ENCODE results near the gene CDCA7.
A peak's percentile ranks its signal among the peaks of the same experiment; 100 is the strongest.
"Not testable (repeated sequence)": the region's sequence is repeated elsewhere in the genome, so short reads cannot be mapped to it uniquely, and the experiment has no call there.

Gene CDCA7

DNA sequence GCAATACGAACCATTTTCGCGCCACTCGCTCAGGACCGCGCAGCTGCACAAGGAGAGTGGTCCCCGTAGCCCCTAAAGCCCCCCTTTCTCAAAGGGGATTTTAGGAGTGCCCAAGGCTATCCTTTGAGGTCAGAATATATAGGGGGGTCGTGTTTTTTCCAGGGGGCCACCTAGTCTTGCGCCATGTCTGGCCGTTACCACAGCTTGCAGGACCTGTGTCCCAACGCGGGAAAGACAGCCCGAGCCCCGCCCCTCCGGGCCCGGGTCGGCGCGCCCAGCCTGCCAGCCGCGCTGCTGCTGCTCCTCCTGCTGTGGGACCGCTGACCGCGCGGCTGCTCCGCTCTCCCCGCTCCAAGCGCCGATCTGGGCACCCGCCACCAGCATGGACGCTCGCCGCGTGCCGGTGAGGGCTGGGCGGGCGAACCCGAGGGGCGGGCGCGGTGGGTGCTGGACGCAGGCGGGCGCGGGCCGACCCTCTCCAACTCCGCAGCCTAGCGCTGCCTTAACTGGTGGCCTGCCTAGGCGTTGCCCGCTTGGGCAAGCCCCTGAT lies at the start of gene CDCA7:
TSS of gene CDCA7 (plus strand) at position 291 of the 550 bp plus-strand sequence. CDS start at position 383, 92 bp downstream.
- DNase-seq, result peak; percentile 85

DNA sequence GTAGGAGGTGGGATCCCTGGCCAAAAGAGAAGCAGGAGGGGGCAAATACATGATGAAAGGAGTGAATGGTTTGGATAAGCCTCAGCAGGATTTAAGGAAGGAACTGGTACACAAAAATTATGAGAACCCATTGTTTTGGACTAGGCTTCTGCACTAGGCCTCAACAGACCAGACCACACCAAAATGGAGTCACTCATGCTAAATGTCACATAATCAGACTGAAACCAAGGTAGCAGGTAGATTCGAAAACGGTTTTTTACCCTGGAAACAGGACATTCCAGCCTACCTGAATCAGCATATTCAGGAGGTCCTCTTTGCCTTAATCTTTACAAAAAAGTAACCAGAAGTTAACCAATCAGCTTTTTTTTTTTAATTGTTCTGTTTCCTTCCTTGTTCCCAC lies 49.4 kb upstream of the CDCA7 start:
- no peak for DNase-seq

DNA sequence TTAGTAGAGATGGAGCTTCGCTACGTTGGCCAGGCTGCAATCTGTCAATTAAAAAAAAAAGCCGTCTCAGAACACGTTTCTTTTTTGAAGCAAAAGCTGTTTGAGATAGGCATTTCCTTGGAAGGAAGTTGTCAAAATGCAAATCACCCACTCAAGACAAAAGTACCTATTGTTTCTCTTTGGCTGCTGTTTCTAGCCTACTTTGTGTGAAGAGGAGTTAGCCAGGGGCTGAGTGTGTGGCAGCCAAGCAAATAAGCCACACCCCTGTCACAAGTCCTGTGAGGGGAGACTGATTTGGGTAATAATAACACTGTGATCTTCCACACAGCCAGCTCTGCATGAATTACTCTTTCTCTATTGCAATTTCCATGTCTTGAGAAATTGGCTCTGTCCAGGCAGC lies 47.4 kb upstream of the CDCA7 start:
- no peak for DNase-seq

DNA sequence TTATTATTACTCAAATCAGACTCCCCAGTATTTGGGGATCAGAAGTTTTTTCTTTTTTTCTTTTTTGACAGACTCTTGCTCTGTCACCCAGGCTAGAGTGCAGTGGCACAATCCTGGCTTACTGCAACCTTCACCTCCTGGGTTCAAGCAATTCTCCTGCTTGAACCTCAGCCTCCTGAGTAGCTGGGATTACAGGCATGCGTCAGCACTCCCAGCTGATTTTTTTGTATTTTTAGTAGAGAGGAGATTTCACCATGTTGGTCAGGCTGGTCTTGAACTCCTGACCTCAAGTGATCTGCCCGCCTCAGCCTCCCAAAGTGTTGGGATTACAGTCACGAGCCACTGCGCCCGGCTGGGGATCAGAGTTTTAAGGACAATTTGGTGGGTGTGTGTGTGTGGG lies 45.3 kb upstream of the CDCA7 start:
- not testable (repeated sequence) for DNase-seq

DNA sequence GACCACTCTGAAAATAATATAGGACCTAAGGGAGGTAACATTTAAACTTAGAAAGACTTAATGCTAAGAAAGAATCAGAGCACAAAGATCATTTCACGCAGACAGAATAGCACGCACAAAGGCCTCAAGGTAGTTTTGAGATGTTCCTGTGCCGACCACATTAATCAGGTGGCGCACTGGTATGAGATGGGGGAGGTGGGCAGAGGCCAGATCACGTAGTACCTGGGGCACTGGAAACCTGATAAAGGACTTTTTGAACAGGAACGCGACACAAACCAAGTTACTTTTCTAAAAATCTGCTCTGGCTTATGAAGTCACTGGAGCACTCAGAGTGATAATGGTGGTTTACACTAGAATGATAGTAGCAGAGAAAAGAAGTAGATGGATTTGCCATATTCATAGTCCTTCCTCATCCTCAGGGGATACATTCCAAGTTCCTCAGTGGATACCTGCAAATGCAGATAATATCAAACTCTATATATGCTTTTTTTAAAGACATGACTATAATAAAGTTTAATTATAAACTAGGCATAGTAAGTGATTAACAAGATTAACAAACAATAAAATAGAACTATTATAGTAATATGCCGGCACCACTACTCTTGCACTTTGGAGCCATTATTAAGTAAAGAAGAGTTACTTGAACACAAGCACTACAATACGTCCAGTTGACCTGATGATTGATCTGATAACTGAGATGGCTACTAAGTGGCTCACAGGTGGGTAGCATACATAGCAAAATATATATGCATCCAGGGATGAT lies 42.6 kb upstream of the CDCA7 start:
- no peak for DNase-seq

DNA sequence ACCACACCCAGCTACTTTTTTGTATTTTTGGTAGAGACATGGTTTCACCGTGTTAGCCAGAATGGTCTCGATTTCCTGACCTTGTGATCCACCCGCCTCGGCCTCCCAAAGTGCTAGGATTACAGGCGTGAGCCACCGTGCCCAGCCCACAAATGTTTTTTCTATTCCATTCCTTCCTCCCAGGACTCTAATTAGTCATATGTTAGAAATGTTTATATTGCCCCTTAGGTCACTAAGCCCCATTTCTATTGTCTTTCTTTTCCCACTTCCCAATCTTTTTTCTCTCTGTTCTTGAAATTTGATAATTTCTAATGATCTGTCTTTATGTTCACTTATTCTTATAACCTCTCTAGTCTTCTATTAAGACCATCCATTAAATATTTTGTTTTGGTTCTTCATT lies 31.3 kb upstream of the CDCA7 start:
- DNase-seq, result no peak

DNA sequence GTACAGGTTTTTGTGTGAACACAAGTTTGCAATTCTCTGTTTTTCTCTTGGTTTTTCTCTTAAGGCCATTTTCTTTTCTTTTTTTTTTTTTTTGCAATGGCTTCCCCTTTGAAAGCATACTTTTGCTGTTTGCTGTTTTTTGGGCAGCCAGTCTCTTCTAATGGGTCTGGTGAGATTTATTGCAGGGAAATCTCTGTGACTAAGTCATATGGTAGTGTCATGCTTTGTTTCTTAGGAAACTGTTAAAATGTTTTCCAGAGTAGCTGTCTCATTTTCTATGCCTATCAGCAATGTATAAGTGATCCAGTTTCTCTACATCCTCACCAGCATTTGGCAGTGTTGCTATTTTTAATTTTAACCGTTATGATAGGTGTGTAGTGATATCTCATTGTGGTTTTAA lies 27.9 kb upstream of the CDCA7 start:
- no peak for DNase-seq

DNA sequence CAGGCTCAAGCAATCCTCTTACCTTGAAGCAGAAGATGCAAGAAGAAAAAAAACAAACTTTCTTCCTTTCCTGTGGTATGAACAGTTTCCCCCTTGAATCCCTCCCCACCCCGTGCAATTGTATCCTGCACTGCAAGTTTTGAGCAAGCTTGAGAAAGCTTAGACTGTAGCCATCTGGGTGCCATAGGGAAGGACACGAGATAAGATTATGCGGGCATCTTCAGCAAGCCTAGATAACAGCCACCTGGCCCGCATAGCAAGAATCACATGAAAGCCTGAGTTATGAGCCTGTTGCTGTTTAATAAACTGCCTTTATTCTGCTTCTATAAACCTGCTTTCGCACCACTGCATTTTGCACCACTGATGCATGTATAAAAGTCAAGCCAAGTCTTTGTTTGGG lies 27.3 kb upstream of the CDCA7 start:
- no peak for DNase-seq

DNA sequence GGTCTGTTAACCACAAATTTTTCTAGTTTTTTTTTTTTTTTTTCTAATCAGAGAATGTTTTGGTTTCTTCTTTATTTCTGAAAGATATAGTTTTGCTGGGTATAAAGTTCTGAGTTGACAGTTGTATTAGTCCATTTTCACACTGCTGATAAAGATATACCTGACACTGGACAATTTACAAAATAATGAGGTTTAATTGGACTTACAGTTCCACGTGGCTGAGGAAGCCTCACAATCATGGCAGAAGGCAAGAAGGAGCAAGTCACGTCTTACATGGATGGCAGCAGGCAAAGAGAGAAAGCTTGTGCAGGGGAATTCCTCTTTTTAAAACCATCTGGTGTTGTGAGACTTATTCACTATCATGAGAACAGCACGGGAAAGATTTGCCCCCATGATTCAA lies 21.7 kb upstream of the CDCA7 start:
- DNase-seq, result not testable (repeated sequence)

DNA sequence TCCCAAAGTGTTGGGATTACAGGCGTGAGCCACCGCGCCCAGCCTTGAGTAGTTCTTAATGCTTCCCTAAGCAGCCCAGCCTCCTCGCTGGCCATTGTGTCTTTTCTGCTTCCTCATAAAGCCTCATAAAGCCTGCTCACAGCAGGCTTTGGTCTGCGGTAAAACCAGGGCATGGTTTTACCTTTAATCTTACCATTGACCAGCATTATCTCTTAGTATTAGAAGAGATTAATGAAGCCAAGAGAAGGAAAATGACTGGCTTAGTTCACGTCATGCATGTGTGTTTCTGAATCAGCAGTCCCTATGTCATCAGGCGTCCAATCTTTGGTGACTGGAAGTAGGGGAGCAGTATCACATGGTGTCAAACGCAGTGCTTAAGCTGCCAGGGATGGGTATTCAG lies 14.9 kb upstream of the CDCA7 start:
- DNase-seq, result no peak

DNA sequence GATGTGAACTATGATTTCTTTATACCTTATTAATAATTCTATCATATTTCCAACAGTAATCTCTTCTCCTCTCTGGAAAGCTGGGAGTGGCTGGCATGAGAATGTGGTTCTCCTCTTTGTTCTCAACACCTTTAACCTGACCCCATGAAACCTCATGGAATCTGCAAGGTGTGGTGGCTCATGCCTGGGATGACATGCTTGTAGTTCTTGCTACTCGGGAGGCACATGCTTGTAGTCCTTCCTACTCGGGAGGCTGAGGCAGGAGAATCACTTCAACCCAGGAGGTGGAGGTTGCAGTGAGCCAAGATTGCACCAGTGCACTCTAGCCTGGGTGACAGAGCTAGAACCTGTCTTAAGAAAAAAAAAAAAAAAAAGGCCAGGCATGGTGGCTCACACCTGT lies 10.8 kb upstream of the CDCA7 start:
- no peak for DNase-seq

DNA sequence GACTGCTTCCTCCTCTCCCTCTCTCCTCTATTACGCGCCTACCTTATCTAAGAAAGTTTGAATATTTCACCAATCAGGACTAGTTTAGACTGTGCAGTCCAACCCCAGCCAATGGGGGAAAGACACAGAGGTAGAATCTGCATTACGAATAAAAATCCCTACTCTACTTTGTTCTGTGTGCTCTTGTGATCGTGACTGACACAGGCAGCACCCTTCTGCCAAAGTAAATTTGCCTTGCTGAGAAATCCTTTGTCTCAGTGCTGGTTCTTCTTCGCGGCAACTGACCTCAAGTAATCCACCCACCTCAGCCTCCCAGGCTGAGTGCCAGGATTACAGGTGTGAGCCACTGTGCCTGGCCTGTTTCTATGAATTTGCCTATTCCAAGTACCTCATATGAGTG lies 8.6 kb upstream of the CDCA7 start:
- no peak for DNase-seq

DNA sequence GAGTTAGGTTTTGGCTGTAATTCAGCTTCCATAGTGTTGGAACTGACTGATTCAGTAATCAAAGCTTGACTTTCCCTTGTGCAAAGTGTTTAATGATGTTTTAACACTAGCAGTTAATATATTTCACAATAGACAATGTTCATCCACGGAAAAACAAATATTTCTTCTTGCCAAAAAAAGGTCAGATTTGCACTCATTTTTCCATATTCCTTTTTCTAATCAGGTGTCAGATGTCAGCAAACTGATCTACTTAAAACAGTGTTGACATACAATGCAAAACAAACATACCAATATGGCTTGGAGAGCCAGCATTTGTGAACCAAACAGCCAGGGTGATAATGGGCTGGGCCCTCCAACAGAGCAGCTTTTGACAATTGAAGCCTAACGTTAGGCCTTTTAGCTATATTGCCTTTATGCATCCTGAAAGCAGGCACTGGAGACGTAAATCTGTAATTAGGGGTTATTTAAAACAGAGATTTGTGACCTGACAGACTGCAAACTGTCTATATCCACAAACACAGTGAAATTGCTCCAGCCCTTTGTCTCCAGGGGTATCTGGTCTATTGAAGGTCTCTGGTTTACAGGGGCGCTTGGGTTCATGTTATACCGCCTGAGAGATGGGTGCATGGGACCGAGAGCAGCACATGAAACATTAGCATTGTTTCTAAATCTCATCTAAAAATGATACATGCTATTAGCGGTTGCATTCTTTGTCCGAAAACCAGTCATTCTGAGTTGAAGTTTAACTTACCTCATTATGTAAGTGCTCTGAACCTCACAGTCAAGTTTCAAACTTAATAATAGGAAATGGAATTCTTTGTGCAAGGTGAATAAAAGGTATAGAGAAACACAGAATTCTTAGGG lies 7.1 kb upstream of the CDCA7 start:
- DNase-seq, result no peak

DNA sequence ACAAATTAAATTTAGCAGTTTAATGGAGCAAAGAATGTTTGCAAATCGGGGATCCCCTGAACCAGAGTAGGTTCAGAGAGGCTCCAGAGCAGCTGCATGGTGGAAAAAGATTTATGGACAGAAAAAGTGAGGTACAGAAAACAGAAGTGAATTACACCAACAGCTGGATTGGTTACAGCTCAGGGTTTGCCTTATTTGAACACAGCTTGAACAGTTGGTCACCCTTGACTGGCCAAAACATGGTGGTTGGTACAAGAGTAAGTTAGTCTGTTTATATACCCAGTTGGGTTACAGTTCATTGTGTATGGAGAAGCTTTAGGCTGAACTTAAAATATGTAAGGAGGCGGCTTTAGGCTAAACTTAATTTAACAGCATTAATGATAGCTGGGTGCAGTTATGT lies 5.4 kb upstream of the CDCA7 start:
- no peak for DNase-seq

DNA sequence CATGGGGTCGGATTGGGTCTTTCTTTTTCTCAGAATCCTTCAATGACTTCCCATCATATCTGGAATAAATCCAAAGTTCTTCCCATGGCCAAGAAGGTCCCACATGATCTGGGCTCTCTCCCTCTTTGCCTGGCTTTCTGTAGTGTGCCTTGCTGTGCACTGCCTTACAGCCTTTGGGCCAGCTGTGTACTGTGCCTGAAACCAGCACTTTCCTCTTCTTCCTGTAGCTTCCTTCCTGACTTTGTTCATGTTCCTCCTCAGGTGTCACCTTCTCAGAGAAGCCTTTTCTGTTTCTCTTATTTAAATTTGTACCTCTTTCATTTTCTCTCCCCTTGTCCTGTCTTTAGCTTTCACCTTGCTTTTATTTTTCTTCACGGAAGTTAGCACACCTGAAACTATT lies 4.3 kb upstream of the CDCA7 start:
- DNase-seq, result no peak

DNA sequence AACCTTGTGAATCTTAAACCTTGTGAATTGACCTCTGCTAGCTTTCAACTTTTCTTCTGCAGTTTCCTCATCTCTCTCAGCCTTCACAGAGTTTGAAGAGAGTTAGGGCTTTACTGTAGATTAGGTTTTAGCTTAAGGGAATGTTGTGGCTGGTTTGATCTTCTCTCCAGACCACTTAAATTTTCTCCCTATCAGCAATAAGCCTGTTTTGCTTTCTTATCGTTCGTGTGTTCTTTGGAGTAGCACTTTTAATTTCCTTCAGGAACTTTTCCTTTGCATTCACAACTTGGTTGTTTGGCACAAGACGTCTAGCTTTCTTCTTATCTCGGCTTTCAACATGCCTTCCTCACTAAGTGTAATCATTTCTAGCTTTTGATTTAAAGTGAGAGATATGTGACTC lies 2.8 kb upstream of the CDCA7 start:
- DNase-seq, result no peak

DNA sequence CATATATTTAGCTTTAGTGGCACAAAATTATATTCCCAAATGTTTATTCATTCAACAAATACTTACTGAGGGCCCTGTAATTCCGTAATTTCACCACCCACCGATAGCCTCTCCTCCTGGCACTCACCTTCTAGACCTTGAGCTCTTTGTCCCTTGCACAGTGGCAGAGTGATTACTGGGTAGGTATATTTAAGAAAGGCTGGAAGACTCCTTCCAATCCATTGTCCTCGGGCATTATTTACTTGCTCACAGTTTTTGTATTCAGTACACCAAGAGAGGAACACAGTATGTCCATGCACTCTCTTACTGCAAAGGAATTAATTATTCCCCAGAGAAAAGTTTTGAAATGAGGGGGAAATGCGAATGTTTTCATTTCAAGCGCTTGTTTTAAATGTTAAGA lies 1.1 kb upstream of the CDCA7 start:
- DNase-seq, result no peak

DNA sequence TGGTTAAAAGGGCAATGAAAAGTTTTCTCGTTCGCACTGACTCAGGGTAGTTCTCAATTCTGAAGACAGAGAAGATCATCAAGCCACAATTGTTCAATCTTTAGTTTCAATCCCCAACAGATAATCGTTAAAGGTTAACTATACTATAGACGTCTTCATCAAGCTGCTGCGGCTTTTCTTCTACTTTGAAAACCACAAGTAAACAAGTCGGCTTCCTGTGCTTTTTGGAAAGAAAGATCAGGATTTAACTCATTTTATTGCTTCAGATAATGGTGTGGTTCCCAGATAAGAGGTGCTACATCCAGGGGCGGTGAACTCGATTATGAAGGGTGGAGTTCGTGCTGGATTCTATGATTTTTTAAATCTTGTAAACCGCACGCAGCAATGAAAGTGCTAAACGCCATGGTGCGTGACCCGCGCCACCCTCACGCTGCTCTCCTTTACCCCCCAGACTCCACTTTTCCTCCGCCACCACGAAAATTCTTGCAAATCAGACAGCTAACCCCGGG lies 545 bp upstream of the CDCA7 start:
- DNase-seq, result no peak

DNA sequence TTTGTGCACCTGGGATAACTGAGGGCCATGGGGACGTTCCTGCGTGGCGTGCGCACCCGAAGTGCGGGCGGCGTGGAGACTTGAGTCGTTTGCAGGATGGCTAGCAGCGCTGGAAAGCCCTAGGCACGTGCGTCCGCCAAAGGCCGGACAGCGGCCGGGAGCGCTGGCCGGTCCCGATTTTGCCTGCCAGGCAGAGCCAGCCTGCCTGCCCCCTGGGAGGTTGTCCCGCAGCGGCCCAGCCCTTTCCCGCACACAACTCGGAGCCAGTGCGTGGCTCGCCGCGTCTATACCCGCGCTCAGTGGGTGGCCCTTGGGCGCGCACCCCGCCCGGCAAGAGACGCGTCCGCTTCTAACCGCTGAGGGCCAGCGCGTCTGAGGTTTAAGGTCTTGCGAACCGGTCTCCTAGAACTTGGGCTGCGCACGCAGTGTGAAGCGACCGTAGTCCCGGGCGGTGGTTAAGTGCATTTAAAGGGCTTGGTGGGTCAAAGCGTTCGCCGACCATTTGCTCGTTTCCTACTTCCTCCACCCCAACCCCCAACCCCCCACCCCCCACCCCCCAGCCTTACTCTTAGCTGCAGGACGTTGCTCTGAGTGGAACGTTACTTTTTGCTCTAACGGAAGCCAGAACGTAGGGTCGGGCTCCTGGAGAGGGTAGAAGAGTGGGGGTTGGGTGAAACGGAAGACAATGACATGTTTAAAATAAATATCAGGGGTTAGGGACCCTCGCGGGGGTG lies 627 bp downstream of the CDCA7 start:
- peak; percentile 59 for DNase-seq

DNA sequence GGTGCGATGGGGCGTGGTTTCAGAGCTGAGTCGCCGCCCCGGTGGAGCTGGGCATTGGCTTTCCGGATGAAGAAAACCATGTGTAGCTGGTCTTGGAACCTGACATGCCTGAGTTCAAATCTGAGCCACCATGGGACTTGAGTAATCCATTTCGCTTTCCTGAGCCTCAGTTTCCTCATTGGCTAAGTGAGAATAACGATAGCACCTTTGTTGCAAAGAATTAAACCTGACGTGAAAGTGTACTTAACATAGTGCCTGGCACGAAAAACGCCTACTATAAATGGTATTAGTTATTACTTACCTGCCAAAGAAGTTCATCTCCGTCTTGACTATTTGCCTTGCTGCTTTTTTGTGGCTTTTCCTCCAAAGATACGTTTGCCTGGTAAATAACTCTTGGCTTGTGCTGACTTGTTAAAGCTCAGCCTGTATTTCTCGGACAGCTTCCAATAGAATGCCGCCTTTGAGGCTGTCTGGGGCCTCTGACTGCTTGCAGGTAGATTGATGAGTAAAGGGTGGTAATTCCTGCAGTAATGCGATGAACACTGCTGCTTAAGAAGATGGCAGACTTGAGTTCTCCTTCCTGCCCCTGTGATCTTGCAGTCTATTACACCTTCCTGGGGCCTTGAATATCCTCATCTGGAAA lies 1.3 kb downstream of the CDCA7 start:
- DNase-seq, result no peak

DNA sequence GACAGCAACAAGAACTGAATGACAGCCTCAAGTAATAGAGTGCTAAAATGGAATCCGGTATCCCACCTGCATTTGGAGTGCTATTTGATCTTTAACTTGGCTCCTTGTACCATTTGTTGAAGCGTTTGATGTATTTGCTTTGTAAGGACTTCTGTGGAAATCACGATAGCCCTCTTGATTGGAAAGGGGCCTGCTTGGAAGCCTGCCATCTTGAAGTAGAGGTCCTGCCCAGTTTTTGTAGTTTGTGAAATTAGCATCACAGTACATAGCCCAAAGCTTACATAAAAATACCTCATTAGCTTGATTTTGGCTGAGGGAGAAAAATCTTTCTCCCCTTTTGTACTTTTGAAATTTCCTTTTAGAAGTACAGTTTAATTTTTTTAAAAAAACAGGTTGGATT lies 2.7 kb downstream of the CDCA7 start:
- DNase-seq, result no peak

DNA sequence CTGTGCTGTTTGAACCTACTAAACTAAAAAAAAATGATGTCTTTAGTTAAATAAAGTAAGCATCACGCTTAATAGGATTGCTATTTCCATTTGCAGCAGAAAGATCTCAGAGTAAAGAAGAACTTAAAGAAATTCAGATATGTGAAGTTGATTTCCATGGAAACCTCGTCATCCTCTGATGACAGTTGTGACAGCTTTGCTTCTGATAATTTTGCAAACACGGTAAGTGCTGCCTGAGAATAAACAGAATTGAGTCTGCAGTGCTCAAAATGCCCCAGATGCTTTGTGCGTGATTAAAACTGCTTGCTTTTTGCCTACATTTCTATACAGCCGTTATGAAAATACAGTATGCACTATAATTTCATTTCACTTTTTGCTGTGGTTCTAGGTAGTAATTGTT lies 3.9 kb downstream of the CDCA7 start:
- no peak for DNase-seq

DNA sequence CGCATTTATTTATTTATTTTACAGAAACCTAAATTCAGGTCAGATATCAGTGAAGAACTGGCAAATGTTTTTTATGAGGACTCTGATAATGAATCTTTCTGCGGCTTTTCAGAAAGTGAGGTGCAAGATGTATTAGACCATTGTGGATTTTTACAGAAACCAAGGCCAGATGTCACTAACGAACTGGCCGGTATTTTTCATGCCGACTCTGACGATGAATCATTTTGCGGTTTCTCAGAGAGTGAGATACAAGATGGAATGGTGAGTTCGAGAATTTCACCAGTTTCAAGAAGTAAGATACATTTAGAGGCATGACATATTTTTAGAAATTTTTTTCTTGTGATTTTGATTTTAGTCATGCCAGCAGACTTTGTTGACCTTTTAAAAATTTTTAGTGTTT lies 4.6 kb downstream of the CDCA7 start:
- no peak for DNase-seq

All from left hindlimb (tissue), 1 donor.